Ovary (tissue), 3 donors: ENCODE data around the gene RABGEF1.
"Not testable (repeated sequence)": the region's sequence is repeated elsewhere in the genome, so short reads cannot be mapped to it uniquely, and the experiment has no call there.

Source experiments
- EP300 ChIP-seq: sonication (generic); formaldehyde crosslinking; IDR thresholded peaks from one replicate; pipeline ENCODE4 v1.6.1; 2017; ENCODE audit warnings: antibody characterized with exemption
- POLR2A ChIP-seq: fragments of 450-650 bp; IDR thresholded peaks from one replicate; pipeline ENCODE4 v1.6.1; 2017; ENCODE audit warnings: antibody characterized with exemption, mild to moderate bottlenecking, moderate library complexity
- TF ChIP-seq, protein P1 (sequence below), 3 donors: fragments of 450-650 bp in 2 of 3; fragments of 200-600 bp in 1 of 3; IDR thresholded peaks; one replicate each; pipeline versions ENCODE4 v1.5.1 to v1.8.0; 2016 to 2022; ENCODE audit warnings: antibody characterized with exemption in 3 of 3, mild to moderate bottlenecking in 1 of 3
- donor health status: DM: no; HTN: no; CAD: no.

DNA sequence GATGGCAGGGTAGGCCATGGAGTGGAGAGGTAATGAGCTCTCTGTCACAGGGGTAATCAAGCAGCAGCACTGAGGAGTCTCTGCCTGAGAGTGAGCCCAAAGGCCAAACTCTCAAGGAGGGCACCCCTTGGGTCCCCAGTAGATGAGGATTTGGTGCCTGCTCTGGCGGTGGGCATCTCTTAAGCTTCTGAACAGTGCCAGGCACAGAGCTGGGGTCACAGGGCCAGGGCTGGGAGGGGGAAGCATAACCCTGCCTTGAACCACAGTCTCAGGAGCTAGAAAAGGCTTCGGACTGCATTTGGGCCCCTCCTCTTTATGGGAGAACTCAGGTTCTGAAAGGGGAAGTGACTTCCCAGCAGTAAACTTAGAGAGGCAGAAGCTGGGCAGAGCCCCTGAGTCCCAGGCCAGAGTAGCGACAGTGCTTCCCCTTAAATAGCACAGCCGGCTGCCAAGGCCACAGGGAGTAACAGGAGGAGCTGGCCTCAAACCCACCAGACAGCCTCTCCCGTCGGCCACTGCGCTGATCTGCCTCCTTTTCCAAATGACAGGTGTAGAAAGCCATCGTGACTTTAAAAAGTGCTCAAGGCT lies 76.8 kb downstream of the RABGEF1 start:
- TF ChIP-seq, protein P1, sequence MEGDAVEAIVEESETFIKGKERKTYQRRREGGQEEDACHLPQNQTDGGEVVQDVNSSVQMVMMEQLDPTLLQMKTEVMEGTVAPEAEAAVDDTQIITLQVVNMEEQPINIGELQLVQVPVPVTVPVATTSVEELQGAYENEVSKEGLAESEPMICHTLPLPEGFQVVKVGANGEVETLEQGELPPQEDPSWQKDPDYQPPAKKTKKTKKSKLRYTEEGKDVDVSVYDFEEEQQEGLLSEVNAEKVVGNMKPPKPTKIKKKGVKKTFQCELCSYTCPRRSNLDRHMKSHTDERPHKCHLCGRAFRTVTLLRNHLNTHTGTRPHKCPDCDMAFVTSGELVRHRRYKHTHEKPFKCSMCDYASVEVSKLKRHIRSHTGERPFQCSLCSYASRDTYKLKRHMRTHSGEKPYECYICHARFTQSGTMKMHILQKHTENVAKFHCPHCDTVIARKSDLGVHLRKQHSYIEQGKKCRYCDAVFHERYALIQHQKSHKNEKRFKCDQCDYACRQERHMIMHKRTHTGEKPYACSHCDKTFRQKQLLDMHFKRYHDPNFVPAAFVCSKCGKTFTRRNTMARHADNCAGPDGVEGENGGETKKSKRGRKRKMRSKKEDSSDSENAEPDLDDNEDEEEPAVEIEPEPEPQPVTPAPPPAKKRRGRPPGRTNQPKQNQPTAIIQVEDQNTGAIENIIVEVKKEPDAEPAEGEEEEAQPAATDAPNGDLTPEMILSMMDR (IDR thresholded peaks at IDR 0.05), result not testable (repeated sequence)
- TF ChIP-seq POLR2A, EP300: not testable (repeated sequence)
